Esophagus squamous epithelium (tissue), 5 donors: Measurements from ENCODE around the gene FGF14. TPM values are rescaled to one million over a fixed set of nuclear protein-coding genes. Genes with fewer than 3 reads are reported as not detected.

Source experiments
- DNase-seq: peaks from one replicate; lab custom pipeline; 2025; lab: John Stamatoyannopoulos, UW
- H3K27ac ChIP-seq, 4 donors: fragments of 200-600 bp; sonication (generic); one replicate each; pipeline ENCODE4 v1.5.1; 2016 to 2019; ENCODE audit warnings: mild to moderate bottlenecking in 1 of 4
- H3K27me3 ChIP-seq, 4 donors: fragments of 200-600 bp; sonication (generic); 1 replicate in 3 of 4; 2 replicates in 1 of 4; pipeline versions ENCODE4 v1.5.1 to v1.6.0; 2017 to 2021; ENCODE audit warnings: antibody characterized with exemption in 1 of 4
- H3K36me3 ChIP-seq, 3 donors: fragments of 200-600 bp; sonication (generic); one replicate each; pipeline ENCODE4 v1.5.1; 2016 to 2019
- H3K4me1 ChIP-seq, 3 donors: fragments of 200-600 bp; sonication (generic); one replicate each; pipeline ENCODE4 v1.5.1; 2017 to 2019
- H3K4me3 ChIP-seq, 4 donors: fragments of 200-600 bp; sonication (generic); 1 replicate in 3 of 4; 2 replicates in 1 of 4; pipeline ENCODE4 v1.5.1; 2016 to 2019; ENCODE audit warnings: mild to moderate bottlenecking in 2 of 4, moderate library complexity in 1 of 4
- H3K9me3 ChIP-seq, 3 donors: fragments of 200-600 bp; sonication (generic); one replicate each; pipeline ENCODE4 v1.5.1; 2016 to 2019
- POLR2A ChIP-seq, 4 donors: fragments of 450-650 bp; IDR thresholded peaks; one replicate each; pipeline ENCODE4 v1.6.1; 2017; ENCODE audit warnings: antibody characterized with exemption in 4 of 4, mild to moderate bottlenecking in 4 of 4, moderate library complexity in 3 of 4
- WGBS, 2 donors: methylation state at CpG; one replicate each; pipeline ENCODE4 v1.1.5; 2018; 5-methylcytosine and 5-hydroxymethylcytosine counted together
- intact Hi-C: fragments of 100-400 bp; cut with DNase I; formaldehyde crosslinking; loops from one replicate; pipeline ENCODE4 v1.15.0; 2022
- total RNA-seq, 4 donors: library from RNA; depleted of rRNA; stranded (reverse); fragments of >200 nt; gene quantifications; one replicate each; pipeline ENCODE4 v1.1.0, GENCODE V29; 2016
- TF ChIP-seq, protein P1 (sequence below), 6 experiments: fragments of 450-650 bp in 4 of 6; fragments of 200-600 bp in 2 of 6; sonication (generic) in 2 of 6; IDR thresholded peaks; one replicate each; pipeline ENCODE4 v1.5.1; 2016 to 2019; ENCODE audit warnings: antibody characterized with exemption in 6 of 6, mild to moderate bottlenecking in 4 of 6, moderate library complexity in 4 of 6
- donor health status: DM: yes; HTN: yes; CAD: no.

Gene FGF14
- total RNA-seq, 4 donors from 2014 or later = 0.11 to 4.2 (median 1.0) TPM

DNA sequence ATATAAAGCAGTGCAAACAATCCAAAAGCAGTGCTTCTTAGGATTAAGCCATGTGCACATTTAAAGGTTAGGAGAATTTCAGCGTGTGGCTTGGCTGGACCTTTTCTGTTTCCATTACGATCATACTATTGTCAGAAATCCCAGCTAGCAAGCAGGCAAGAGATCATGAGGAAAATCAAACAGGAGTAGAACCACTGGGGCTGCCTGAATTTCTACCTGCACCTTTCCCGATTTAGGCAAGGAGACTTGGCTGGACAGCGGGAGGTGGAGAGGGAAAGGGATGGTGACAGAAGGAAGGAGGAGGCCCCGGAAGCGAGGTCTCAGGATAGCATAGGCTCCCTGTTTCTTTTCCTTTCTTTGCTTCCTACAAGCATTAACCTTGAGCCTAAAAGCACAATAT, 102.5 kb downstream of the FGF14 start:
- TF ChIP-seq, protein P1, sequence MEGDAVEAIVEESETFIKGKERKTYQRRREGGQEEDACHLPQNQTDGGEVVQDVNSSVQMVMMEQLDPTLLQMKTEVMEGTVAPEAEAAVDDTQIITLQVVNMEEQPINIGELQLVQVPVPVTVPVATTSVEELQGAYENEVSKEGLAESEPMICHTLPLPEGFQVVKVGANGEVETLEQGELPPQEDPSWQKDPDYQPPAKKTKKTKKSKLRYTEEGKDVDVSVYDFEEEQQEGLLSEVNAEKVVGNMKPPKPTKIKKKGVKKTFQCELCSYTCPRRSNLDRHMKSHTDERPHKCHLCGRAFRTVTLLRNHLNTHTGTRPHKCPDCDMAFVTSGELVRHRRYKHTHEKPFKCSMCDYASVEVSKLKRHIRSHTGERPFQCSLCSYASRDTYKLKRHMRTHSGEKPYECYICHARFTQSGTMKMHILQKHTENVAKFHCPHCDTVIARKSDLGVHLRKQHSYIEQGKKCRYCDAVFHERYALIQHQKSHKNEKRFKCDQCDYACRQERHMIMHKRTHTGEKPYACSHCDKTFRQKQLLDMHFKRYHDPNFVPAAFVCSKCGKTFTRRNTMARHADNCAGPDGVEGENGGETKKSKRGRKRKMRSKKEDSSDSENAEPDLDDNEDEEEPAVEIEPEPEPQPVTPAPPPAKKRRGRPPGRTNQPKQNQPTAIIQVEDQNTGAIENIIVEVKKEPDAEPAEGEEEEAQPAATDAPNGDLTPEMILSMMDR (IDR thresholded peaks at IDR 0.05) = no peak
- no peak for TF ChIP-seq POLR2A (IDR thresholded peaks at IDR 0.05)
- DNase-seq = no peak
- H3K4me1 ChIP-seq = peaks cover 0 to 20% (median 4%) of the 10 kb centered on the region in 3 donors
- H3K27me3 ChIP-seq = no peaks in the 10 kb centered on the region
- WGBS, 2 donors = 83 to 84% methylated on average over 6 of the region's 6 CpGs
- H3K36me3 ChIP-seq = no peaks in the 10 kb centered on the region
- no peak overlapping the region for H3K4me3 ChIP-seq
- intact Hi-C loops = no loop called here
- no peak overlapping the region for H3K27ac ChIP-seq
- H3K9me3 ChIP-seq = no peaks in the 10 kb centered on the region

DNA sequence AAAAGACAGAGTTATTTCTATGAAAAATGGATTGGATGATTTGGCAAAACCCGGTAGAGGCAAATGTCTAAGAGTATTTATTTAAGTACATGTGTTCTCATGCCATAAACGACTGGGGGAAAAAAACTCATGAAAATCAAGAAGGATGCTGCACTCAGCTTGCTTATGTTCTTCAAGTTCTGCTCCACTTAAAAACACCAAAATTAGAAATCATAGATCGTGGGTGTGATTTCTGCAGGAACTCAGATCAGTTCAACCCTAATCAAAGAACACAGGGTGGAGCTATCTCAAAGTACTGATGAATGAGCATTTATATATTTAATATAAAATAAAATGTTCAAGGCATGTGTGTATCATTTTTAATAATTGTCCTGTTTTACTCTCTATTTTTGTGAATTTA, 103.8 kb downstream of the FGF14 start:
- WGBS, 2 donors = 54 to 65% methylated on average over 3 of the region's 3 CpGs
- Histone ChIP-seq H3K27me3 (no peaks in the 10 kb centered on the region), H3K27ac (peak overlapping the region in 1 of 4 donors; percentile 21), H3K4me3 (no peak overlapping the region), H3K36me3 (no peaks in the 10 kb centered on the region), H3K9me3 (no peaks in the 10 kb centered on the region), H3K4me1 (peaks cover 0 to 30% (median 10%) of the 10 kb centered on the region in 3 donors)
- no peak for DNase-seq
- TF ChIP-seq, protein P1 (IDR thresholded peaks at IDR 0.05) = no peak
- no peak for TF ChIP-seq POLR2A (IDR thresholded peaks at IDR 0.05)
- intact Hi-C loops = no loop called here

DNA sequence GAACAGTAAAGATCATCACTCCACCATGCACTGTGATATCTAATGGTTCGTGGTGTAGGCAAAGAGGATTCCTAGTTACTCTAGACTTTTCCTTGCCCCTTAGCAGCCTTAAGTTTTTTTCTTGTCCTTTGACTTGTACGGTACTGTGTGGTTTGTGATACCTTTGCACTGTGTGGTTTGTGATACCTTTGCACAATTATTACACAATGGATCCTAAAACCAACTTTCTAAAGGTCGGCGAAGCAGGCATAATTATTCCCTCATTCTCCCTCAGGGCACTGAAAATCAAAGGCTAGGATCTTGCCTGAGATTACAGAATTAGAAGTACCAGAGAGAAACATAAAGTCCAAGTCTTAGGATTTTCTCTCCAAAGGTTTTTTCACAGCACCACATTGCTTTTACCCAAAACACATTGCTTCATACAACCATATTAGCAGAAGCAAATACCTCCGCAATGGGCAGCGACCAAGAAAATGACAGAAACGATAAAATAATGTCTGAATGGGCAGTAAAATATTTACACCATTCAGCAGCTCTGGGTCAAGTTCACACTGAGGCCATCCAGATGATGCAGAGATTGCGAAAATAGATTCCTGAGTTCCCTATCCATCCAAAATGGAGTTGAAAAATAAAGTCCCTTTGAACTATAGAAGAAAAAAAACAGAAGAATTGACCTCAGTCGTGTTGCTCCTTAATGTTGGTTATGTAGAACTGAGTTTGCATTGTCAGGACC, 106.4 kb downstream of the FGF14 start:
- no peaks in the 10 kb centered on the region for H3K9me3 ChIP-seq
- 56 to 57% methylated on average over 9 of the region's 9 CpGs for WGBS, 2 donors
- H3K4me1 ChIP-seq = peaks cover 0 to 33% (median 11%) of the 10 kb centered on the region in 3 donors
- no peak overlapping the region for H3K4me3 ChIP-seq
- peak overlapping the region in 3 of 4 donors; percentile 38 to 74 (median 69) for H3K27ac ChIP-seq
- no peaks in the 10 kb centered on the region for H3K27me3 ChIP-seq
- intact Hi-C loops = no loop called here
- H3K36me3 ChIP-seq = no peaks in the 10 kb centered on the region
- TF ChIP-seq, protein P1 (IDR thresholded peaks at IDR 0.05) = no peak
- no peak for TF ChIP-seq POLR2A (IDR thresholded peaks at IDR 0.05)
- DNase-seq = no peak

DNA sequence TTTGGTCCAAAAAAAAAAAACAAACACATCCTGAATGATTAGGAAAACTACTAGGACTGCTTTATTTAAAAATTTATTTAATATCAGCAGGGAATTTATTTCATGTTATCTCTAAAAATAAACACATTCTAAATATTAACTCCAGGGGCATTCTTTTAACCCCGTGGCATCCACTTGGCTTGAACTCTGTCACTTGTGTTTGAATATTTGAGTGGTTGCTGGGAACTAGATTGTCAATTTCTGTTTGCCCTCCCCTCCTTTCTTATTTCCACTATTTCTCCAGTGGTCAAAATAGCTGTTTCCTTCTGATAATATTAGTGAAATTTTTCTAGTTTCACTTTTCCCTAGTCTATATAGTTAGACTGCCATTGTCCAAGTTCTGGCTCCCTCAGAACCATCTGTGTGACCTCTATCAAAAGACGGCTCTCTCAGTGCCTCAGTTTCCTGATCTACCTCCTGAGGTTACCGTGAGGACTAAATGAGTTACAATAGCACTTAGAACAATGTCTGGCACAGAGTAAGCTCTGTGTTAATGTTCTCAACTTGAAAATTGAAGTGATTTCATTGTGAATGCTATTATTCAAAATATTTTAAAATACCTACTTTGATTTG, 107.3 kb downstream of the FGF14 start:
- intact Hi-C loops = no loop called here
- H3K27ac ChIP-seq = peak overlapping the region in 3 of 4 donors; percentile 38 to 74 (median 69)

More for the DNA sequence above, 107.3 kb downstream of the FGF14 start:
- 31 to 40% methylated on average over 3 of the region's 3 CpGs for WGBS, 2 donors
- H3K4me1 ChIP-seq = peaks cover 0 to 33% (median 11%) of the 10 kb centered on the region in 3 donors
- H3K9me3 ChIP-seq = no peaks in the 10 kb centered on the region
- TF ChIP-seq, protein P1 (IDR thresholded peaks at IDR 0.05) = no peak
- TF ChIP-seq POLR2A (IDR thresholded peaks at IDR 0.05) = no peak
- no peak overlapping the region for H3K4me3 ChIP-seq
- no peaks in the 10 kb centered on the region for H3K36me3 ChIP-seq
- DNase-seq = no peak
- H3K27me3 ChIP-seq = no peaks in the 10 kb centered on the region
